HCT116 (cell line): ENCODE results near the gene GNL2.

Experiments
- EGR1 ChIP-seq: IDR thresholded peaks from 2 replicates; pipeline ENCODE4 v1.6.1; 2012; ENCODE audit warnings: low read depth
- EZH2phosphoT487 ChIP-seq: fragments of 200-600 bp; IDR thresholded peaks from 2 replicates; pipeline ENCODE4 v1.6.1; 2018; ENCODE audit warnings: antibody characterized with exemption, borderline replicate concordance
- MAX ChIP-seq: IDR thresholded peaks from 2 replicates; pipeline ENCODE4 v1.6.1; 2012
- POLR2A ChIP-seq: IDR thresholded peaks from 2 replicates; pipeline ENCODE4 v1.7.0; 2011; ENCODE audit warnings: borderline replicate concordance; ENCODE audit not compliant: insufficient read depth, insufficient read length; ENCODE audit errors: extremely low read depth
- SIN3A ChIP-seq: IDR thresholded peaks from 2 replicates; pipeline ENCODE4 v1.6.1; 2012; ENCODE audit warnings: low read depth
- SRF ChIP-seq: IDR thresholded peaks from 2 replicates; pipeline ENCODE4 v1.6.1; 2012; ENCODE audit warnings: low read depth
- YY1 ChIP-seq: IDR thresholded peaks from 2 replicates; pipeline ENCODE4 v1.6.1; 2011; ENCODE audit warnings: low read length, low read depth, moderate library complexity, mild to moderate bottlenecking; ENCODE audit not compliant: insufficient replicate concordance; ENCODE audit errors: extremely low read depth
- ZBTB33 ChIP-seq: IDR thresholded peaks from 2 replicates; pipeline ENCODE4 v1.6.1; 2011; ENCODE audit warnings: mild to moderate bottlenecking, low read length, moderate library complexity; ENCODE audit not compliant: insufficient replicate concordance; ENCODE audit errors: extremely low read depth

DNA sequence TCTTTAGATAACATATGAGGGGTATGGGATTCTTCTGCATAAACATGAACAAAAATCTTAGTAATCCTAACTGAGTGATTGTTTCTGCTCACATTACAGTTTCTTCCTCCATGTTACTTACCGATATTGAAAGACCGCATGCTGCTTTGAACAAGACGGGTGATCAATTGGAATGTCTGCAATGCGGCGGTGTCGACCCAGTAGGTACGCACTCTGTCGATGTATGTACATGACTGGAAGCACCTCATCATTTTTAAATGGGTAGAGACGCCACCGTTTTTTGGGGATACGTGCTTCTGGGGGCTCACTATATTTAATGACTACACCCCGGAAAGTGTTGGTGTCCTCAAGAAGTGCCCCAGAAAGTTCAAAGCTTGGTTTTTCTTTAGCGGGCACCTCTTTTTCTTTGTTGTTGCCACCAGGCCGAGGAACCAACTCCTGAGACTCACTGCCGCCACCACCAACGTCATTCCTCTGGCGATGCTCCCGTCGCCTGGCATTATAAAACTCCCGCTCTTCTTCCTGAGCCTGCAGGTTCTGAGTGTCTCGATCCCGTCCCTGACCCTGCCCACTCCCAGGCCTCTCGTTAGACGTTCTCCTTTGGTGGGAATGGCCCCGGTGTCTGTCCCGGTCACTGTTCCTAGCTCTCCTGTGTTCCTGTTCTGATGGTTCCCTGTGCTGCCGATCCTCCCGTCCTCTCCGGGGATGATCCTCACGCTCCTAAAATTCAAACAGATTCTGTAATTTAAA lies 55.5 kb downstream of the GNL2 start:
- TF ChIP-seq SRF (no peak), YY1 (no peak), EGR1 (no peak), SIN3A (no peak), MAX (no peak), POLR2A (no peak), EZH2phosphoT487 (no peak), ZBTB33 (no peak)
